Right kidney (tissue), 9 donors: ENCODE results near the gene BARD1.
"Not testable (repeated sequence)": the region's sequence is repeated elsewhere in the genome, so short reads cannot be mapped to it uniquely, and the experiment has no call there.

Experiments used
- DNase-seq: peaks from one replicate; pipeline ENCODE4 v3.0.0-alpha.2; 2016
- long read RNA-seq, 8 donors: transcript quantifications; one replicate each; lab custom pipeline, GENCODE V29; 2026

Gene BARD1
- long read RNA-seq, donor 1: 0 reads
- long read RNA-seq, donor 2, full-length matches to known transcripts: 1 of 1 reads
- long read RNA-seq, donor 2, partial matches to known transcripts: 0 of 1 reads
- long read RNA-seq, donor 2, other reads (novel, unspliced or antisense): 0 of 1 reads
- long read RNA-seq, donor 3, partial matches to known transcripts: 0 of 1 reads
- long read RNA-seq, donor 3, other reads (novel, unspliced or antisense): 0 of 1 reads
- long read RNA-seq, donor 4, partial matches to known transcripts: 0 of 1 reads
- long read RNA-seq, donor 4, other reads (novel, unspliced or antisense): 0 of 1 reads
- long read RNA-seq, donor 5, full-length matches to known transcripts: 2 of 2 reads
- long read RNA-seq, donor 5, partial matches to known transcripts: 0 of 2 reads
- long read RNA-seq, donor 5, other reads (novel, unspliced or antisense): 0 of 2 reads
- long read RNA-seq, donor 6, full-length matches to known transcripts: 1 of 6 reads
- long read RNA-seq, donor 6, partial matches to known transcripts: 5 of 6 reads
- long read RNA-seq, donor 6, other reads (novel, unspliced or antisense): 0 of 6 reads
- long read RNA-seq, donor 7, full-length matches to known transcripts: 1 of 1 reads
- long read RNA-seq, donor 7, partial matches to known transcripts: 0 of 1 reads
- long read RNA-seq, donor 7, other reads (novel, unspliced or antisense): 0 of 1 reads
- long read RNA-seq, donor 8, full-length matches to known transcripts: 5 of 5 reads
- long read RNA-seq, donor 8, partial matches to known transcripts: 0 of 5 reads
- long read RNA-seq, donor 8, other reads (novel, unspliced or antisense): 0 of 5 reads

DNA sequence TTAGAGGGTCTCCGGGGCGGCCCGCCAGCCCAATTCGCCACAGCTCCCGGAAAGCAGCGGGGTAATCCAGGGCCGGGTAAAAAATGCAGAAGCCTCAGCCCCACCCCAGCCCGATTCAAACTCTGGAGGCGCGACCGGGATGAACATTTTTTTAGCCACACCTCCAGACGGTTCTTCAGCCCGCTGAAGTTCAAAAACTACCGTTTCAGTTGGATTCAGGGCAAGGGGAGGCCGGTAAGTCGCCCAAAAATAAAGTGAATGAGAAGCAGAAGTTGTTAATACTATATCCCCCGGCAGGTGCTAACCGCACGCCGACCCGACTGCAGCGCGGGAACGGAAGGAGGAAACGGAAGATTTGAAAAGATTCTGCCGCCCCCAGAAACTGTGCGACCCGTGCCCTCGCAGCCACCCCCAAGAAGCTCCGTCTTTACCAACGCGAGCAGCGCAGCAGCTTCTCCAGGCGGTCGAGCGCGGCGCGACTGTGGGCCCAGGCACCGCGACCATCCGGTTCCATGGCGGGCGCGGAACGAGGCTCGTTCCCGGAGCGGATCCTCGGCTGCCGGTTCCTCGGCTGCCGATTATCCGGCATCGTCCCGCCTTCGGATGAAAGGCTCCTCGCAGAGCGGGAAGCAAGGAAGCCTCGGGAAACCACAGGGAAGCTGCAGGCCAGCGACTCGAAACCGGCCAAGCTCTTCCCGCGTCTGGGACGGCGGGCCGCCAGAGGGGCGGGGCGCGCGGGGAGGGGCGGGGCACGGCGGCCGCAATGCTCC is at the start of gene BARD1:
Gene BARD1 (minus strand): TSS at position 703 of the 770 bp plus-strand sequence. CDS start 114 bp downstream, at position 589.
- DNase-seq: peak; percentile 93

DNA sequence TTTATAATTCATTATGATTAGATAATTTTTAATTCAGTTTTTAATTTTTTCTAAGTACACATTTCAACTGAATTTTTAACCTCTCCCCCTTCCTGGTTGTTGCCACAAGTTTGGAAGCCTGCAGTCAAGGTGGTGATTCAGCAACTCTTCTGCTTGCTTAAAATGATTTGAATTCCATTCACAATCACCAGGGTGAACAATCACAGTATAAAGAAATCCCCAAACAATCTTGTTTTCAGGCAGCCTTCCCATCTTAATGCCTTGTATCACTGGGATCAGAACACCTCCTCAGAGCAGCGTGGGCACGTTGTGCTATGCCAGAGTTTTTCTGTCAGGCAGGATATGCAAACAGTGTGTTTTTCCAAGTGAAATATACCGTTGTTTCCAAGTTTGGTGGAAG is 46.7 kb upstream of the BARD1 start:
- no peak for DNase-seq

DNA sequence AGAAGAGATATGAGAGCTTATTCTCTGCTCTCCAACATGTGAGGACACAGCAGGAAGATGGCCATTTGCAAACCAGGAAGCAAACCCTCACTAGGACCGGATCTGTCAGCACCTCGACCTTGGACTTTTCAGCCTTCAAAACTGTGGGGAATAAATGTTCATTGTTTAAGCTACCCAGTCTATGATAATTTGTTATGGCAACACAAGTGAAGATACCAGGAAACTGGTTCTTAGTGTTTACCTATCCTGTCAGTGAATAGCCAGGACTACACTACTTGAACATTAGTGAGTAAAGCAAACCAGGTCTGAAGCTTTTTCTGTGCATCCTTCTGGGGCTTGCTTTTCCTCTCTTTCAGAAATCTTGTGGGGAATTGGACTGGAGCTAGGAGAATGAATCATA is 44.4 kb upstream of the BARD1 start:
- no peak for DNase-seq

DNA sequence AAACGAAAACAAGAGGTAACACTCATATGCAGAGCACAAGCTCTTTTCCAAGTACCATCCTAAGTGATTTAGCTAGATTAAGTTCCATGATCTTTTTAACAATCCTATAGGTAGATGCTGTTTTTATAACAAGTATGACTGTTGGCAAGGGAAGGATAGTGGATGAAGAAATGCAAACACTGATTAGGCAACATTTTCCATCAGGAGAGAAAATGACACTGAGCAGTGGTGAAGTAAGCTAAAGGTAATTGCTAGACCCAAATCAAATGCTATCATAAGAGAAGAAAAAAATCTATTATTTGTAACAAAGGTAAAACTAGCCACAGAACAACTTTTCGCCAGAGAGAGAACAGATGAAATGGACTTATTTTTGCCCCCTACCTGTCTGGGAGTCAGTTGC is 34.3 kb upstream of the BARD1 start:
- no peak for DNase-seq

DNA sequence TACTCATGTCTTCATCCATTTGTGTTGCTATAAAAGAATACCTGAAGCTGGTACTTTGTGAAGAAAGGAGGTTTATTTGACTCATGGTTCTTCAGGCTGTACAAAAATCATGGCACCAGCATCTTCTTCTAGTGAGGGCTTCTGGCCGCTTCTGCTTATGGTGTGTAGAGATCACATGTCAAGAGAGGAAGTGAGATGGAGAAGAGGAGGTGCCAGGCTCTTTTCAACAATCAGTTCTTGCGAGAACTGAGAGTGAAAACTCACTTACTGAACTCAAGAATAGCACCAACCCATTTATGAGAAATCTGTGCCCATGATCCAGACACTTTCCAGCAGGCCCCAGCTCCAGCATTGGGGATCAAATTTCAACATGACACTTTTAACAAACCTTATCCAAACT is 30.0 kb upstream of the BARD1 start:
- DNase-seq: no peak

DNA sequence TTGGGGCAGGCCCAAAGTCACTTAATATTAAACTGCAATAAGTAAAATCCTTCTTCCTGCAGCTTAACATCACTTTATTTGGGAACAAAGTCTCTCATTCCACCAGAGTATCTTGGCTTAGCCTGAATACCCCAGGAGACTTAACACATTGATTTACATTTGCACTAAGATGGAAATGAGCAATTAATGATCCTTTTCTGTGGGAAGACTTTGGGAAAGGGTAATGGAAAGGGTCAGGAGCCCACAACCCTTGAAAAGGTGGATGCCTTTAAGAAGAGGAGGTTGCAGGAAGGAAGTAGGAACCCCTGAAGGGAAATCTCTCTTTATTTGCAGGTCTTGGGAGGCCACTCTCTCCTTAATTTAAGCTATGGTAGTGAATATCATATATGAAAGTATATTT is 28.0 kb upstream of the BARD1 start:
- no peak for DNase-seq

DNA sequence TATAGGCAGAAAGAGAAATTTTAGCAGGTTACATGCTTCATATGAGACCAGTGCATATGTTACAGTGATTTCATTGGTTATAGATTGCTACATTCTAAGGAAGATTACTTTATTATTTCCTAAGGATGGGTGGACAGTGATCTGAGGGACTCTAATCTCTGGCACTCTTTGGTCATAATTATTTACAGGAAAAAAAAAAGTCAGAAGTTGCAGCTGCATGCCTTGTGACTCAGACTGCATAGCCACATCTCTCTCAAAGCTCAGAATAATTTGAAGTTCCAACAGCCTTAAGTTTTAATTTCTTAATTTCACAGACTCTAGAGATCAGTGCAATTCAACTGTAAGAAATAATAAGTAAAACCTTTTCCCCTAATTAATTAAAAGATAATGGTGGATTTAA is 27.1 kb upstream of the BARD1 start:
- DNase-seq: no peak

DNA sequence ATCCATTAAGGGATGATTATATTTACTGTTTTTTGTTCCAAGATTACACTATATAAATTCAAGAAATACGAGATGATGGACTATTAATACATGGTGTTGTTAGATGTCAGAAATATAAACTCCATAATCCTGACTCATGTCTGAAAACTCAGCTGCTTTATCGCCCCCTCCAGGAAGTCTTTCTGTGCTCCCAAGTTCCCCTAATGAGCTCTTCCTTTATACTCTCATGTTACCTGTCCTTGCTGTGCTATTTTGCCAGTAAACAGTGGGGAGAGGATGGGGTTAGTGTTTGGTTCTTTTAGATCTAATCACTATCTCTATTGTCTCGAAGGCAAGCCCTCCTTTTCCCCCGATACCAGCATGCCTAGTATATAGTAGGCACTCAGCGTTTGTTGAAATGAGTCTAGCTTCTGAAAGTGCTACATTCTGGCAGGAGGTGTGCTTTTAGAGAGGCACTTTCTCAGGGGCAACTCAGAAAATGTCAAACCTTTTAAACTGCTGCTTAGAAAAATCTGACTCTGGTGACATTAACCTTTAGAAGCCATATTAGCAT is 21.4 kb upstream of the BARD1 start:
- no peak for DNase-seq

DNA sequence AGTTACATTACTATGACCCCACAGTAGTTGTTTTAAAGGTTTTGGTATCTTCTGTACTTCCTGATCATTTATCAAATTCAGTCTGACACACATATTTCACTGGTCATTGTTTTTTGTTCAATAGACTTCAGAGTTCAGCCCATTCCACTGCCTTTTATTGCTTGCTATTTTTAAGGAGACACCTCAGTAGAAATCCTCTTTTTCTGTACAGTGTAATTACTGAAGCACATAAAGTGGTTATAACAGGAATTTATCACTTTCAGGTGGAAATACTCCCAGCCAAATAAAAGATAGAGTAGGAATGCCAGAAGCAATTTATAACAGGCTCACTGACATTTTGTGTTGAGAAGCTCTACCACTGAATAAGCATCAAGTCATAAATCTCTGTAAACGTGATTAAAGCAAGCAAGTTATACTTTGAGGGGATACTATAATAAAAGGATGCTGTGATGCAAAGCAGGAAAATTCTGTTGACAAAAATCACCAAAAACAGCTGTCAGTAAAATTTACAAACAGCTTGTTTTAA is 6.6 kb upstream of the BARD1 start:
- no peak for DNase-seq

DNA sequence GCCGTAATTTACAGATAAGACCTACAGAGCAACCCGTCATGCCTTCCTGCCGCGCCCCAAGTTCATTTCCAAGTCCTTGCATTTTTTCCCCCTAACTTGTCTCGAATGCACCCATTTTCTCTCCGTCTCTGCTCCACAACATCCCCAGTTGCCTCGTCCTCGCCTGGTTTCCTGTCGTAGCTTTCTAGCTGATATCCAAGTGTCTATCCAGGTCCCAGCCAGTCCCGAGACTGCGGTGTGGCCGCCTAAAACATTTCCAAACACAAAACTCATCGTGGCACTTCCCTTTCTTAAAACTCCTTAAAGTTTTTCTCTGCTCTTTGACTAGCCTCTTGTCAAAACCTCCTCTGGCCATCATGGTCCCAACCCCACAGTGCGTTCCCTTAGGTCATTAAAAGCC is 1.2 kb upstream of the BARD1 start:
- DNase-seq: no peak

DNA sequence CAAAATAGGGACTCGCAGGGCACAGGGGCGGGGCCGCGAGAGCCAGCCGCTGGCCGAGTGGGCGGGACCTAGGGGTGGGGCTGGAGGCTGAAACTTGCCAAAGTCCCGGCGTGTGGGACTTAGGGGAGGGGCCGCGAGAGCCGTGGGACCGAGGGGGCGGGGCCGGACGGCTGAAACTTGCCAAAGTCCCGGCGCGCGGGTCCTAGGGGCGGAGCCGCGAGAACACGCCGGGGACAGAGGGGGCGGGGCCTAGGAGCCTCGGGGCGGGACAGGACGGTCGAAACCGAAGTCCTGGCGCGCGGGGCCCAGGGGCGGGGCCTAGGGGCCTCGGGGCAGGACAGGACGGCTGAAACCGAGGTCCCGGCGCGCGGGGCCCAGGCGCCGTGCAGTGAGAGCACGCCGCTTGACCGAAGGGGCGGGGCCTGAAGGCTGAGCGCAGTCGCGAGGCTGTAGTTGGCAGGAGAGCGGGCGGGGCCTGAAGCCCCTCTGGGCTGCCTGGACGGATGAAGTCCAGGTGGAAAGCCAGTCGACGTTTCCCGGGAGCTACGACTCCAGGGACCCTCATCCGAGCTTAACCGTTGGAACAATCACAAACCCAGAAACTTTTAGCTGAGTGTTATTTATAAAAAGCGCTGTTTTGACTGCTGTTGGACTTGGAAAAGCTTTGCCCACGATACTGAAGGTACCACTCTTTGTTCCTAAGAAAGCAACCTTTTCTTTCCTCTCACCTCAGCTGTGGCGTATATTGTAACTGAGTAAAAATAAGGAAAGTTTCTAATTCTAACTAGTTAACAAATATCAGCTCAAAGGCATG is 475 bp upstream of the BARD1 start:
- peak; percentile 88 for DNase-seq

DNA sequence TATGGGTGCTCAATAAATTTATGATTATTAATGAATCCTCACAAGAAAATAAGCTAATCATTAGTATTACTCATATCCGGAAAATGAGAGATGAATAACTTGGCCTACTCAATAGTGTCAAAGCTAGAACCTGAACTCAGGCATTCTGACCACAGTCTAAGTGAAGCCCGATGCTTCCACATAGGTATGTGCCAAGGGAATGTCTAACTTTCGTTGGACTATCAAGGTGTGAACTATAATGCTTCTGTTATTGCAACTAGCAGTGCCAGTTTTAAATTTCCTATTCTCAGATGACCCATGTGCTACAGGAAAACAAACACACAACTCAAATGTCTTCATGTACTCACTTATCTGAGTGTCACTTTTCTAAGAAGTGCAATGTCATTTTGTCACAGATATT is 1.8 kb downstream of the BARD1 start:
- peak; percentile 49 for DNase-seq

DNA sequence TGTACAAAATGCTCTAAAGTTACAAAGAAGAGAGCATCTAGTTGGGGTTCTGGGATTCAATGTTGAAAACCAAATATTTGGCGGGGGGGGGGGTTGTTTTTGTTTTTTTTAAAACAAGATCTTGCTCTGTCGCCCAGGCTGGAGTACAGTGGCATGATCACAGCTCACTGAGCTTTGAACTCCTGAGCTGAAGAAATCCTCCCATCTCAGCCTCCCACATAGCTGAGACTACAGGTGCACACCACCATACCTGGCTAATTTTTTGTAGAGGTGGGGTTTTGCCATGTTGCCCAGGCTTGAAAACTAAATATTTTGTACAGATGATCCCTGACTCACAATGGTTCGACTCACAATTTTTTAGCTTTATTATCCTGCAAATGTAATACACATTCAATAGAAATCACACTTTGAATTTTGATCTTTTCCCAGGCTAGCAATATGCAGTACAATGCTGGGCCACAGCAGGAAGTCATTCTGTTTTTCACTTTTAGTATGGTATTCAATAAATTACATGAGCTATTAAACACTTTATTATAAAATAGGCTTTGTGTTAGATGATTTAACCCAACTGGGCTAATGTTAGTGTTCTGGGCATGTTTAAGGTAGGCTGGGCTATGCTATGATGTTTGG is 7.6 kb downstream of the BARD1 start:
- DNase-seq: no peak

DNA sequence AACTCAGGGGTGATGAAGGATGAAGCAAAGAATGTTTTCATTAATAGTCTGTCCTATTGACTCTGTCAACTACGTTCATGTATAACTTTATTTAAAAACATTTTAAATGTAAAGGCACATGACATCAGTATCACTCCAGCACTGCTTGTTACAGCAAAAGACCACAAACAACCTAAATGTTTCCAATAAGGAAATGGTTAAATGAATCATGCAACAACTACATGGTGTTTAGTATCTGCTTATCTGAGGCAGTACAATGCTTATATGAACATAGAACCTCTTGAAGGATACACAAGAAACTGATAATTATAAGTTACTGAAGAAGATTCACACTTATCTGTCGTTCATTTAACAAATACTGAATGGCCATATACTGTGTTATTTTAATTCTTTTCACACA is 8.4 kb downstream of the BARD1 start:
- no peak for DNase-seq

DNA sequence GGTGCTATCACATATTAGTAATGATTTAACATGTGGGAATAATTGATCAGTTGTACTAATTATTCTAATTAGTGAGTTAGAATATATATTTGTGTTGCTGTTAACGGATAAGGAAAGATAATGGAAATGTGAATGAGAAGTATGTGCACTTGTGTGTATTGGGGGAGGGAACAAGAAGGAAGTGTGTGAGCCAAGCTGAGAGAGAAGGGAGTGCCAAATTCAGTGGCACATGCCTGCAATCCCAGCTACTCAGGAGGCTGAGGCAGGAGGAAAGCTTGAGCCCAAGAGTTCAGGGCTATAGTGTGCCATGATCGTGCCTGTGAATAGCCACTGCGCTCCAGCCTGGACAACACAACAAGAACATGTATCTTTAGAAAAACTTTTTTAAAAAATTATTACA is 9.3 kb downstream of the BARD1 start:
- DNase-seq: no peak

DNA sequence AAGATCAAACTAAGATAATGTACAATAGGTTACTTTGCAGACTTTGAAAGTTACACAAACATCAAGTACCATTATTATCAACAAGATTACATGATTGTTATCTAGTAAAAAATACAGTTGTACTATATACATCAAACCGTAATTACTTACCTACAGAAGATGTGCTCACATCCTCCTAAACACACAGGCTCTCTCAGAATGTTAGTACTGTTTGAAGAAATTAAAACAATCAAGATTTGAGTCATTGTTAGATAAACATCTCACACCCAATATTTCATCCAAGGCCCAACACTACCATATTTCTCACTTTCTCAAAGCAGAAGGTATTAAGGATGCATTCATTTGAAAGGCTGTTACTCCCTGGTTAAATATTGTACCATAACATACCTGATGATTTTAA is 12.6 kb downstream of the BARD1 start:
- DNase-seq: no peak

DNA sequence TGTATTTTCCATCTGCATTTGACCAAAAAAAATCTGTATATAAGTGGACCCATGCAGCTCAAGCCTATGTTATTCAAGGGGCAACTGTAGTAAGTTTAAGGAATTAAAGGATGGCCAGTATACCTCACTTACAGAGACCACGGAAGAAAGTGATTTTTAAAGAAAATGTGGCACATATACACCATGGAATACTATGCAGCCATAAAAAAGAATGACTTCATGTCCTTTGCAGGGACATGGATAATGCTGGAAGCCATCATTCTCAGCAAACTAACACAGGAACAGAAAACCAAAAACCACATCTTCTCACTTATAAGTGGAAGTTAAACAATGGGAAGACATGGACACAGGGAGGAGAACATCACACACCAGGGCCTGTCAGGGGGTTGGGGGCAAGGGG is 26.3 kb downstream of the BARD1 start:
- not testable (repeated sequence) for DNase-seq

DNA sequence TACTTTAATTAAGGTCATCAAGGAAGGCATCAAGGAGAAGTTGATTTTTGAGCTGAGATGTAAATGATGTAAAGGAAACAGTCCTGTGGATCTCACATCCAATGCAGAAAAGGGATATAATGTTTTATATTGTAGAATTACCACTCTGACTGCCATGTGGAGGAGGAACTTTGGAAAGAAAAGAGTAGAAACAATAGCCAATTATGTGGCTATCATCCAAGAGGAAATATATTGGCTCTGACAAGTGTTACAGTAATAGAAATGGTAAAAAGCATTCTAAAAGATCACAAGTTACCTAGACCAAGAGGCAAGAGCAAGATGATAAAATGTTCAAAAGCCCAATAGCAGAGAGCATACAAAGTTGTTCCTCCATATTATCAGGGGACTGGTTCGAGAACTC is 26.8 kb downstream of the BARD1 start:
- DNase-seq: no peak

DNA sequence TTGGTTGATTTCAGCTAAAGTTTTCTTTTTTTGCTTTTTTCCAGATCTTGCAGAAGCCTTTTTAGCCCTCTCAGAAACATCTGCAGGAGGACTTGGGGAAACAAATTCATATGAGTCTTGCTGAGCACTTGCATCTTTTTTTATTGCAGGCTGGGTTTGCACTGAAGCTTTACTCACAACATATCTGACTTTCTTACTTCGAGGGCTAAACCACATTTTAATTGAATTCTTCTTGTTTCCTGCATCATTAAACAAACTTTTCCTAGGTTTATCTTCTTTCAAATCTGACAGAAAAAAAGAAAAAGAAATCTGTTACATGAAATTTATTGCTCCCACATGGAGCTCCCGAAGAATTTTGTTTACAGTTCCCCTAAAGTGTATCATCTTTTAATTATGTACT is 28.3 kb downstream of the BARD1 start:
- DNase-seq: no peak

DNA sequence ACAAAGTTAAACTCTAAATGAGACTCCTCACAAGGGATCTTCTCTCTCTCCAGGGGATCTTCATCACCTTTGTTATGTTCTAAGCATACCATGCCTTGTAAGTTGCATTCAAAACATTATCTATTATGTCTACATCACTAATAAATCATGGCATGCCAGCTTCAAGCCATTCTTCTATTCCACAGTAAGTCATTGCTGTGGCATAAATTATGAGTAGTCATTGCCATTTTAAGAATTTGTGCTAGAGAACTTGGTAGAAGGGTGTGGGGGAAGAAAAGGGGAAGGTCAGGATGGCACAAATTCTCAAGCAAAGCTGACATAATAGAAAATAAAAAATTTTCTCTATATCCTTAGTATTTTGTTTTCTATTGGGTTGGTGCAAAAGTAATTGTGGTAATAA is 33.5 kb downstream of the BARD1 start:
- DNase-seq: no peak

DNA sequence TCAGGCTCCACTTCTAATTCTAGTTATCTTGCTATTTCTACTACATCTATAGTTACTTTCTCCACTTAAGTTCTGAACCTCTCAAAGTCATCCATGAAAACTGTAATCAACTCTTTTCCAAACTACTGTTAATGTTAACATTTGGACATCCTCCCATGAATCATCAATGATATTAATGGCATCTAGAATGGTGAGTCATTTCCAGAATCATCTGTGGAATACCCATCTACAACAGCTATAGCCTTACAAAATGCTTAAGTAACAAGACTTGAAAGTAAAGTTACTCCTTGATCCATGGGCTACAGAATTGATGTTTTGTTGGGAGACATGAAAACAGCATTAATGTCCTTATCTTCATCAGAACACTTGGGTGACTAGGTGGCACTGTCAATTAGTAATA is 35.4 kb downstream of the BARD1 start:
- DNase-seq: no peak
